Stomach (tissue), 4 donors: Measurements from ENCODE around the gene THOC3.
"Not testable (repeated sequence)": the region's sequence is repeated elsewhere in the genome, so short reads cannot be mapped to it uniquely, and the experiment has no call there.

Experiments used
- POLR2A ChIP-seq, 4 donors: fragments of 450-650 bp; IDR thresholded peaks; one replicate each; pipeline ENCODE4 v1.6.1; 2016; ENCODE audit warnings: antibody characterized with exemption in 4 of 4, control low read depth in 2 of 4, mild to moderate bottlenecking in 1 of 4, moderate library complexity in 1 of 4
- POLR2AphosphoS5 ChIP-seq, 3 donors: sonication (generic); formaldehyde crosslinking; IDR thresholded peaks; one replicate each; pipeline ENCODE4 v1.6.1; 2016; ENCODE audit warnings: antibody characterized with exemption in 3 of 3
- TF ChIP-seq, protein P1 (sequence below), 7 experiments: fragments of 450-650 bp in 4 of 7; fragments of 200-600 bp in 3 of 7; sonication (generic) in 3 of 7; IDR thresholded peaks; one replicate each; pipeline ENCODE4 v1.5.1; 2016 to 2019; ENCODE audit warnings: antibody characterized with exemption in 7 of 7, control low read depth in 2 of 7, mild to moderate bottlenecking in 1 of 7

GRCh38 chr5:175967471-175968372, at the start of gene THOC3:
- TF ChIP-seq, protein P1, sequence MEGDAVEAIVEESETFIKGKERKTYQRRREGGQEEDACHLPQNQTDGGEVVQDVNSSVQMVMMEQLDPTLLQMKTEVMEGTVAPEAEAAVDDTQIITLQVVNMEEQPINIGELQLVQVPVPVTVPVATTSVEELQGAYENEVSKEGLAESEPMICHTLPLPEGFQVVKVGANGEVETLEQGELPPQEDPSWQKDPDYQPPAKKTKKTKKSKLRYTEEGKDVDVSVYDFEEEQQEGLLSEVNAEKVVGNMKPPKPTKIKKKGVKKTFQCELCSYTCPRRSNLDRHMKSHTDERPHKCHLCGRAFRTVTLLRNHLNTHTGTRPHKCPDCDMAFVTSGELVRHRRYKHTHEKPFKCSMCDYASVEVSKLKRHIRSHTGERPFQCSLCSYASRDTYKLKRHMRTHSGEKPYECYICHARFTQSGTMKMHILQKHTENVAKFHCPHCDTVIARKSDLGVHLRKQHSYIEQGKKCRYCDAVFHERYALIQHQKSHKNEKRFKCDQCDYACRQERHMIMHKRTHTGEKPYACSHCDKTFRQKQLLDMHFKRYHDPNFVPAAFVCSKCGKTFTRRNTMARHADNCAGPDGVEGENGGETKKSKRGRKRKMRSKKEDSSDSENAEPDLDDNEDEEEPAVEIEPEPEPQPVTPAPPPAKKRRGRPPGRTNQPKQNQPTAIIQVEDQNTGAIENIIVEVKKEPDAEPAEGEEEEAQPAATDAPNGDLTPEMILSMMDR (IDR thresholded peaks at IDR 0.05): not testable (repeated sequence)
- not testable (repeated sequence) for TF ChIP-seq POLR2A (IDR thresholded peaks at IDR 0.05)
- TF ChIP-seq POLR2AphosphoS5 (IDR thresholded peaks at IDR 0.05): peak in 1 of 3 donors; percentile 51
